Tibial nerve (tissue), 4 donors: Measurements from ENCODE around the gene RTL1. TPM values are rescaled to one million over a fixed set of nuclear protein-coding genes. Genes with fewer than 3 reads are reported as not detected.

Source experiments
- DNase-seq, 2 donors: peaks; one replicate each; pipeline ENCODE4 v3.0.0-alpha.2; 2019; ENCODE audit warnings: low spot score in 2 of 2
- H3K27ac ChIP-seq, 4 donors: fragments of 200-600 bp; sonication (generic) in 3 of 4; one replicate each; pipeline ENCODE4 v1.5.1; 2017 to 2019; ENCODE audit warnings: mild to moderate bottlenecking in 1 of 4
- H3K27me3 ChIP-seq, 2 donors: fragments of 200-600 bp; sonication (generic) in 1 of 2; one replicate each; pipeline versions ENCODE4 v1.5.1 to v1.6.0; 2017 to 2019
- H3K36me3 ChIP-seq, 3 donors: fragments of 200-600 bp; sonication (generic); one replicate each; pipeline ENCODE4 v1.5.1; 2018 to 2019
- H3K4me1 ChIP-seq, 4 donors: fragments of 200-600 bp; sonication (generic) in 3 of 4; one replicate each; pipeline ENCODE4 v1.5.1; 2017 to 2019
- H3K4me3 ChIP-seq, 4 donors: fragments of 200-600 bp; sonication (generic) in 3 of 4; one replicate each; pipeline ENCODE4 v1.5.1; 2017 to 2019; ENCODE audit warnings: mild to moderate bottlenecking in 1 of 4, moderate library complexity in 1 of 4
- H3K9me3 ChIP-seq, 4 donors: fragments of 200-600 bp; sonication (generic) in 3 of 4; one replicate each; pipeline ENCODE4 v1.5.1; 2017 to 2019
- CTCF ChIP-seq, 5 experiments: fragments of 200-600 bp in 3 of 5; fragments of 450-650 bp in 2 of 5; sonication (generic) in 3 of 5; IDR thresholded peaks; one replicate each; pipeline ENCODE4 v1.5.1; 2016 to 2019; ENCODE audit warnings: antibody characterized with exemption in 5 of 5, mild to moderate bottlenecking in 3 of 5, moderate library complexity in 2 of 5
- EP300 ChIP-seq, 2 donors: sonication (generic); formaldehyde crosslinking; IDR thresholded peaks; one replicate each; pipeline ENCODE4 v1.6.1; 2017; ENCODE audit warnings: antibody characterized with exemption in 2 of 2, mild to moderate bottlenecking in 1 of 2
- POLR2A ChIP-seq, 2 donors: fragments of 450-650 bp; IDR thresholded peaks; one replicate each; pipeline ENCODE4 v1.6.1; 2017; ENCODE audit warnings: antibody characterized with exemption in 2 of 2, mild to moderate bottlenecking in 2 of 2, moderate library complexity in 2 of 2
- WGBS, 2 donors: methylation state at CpG; one replicate each; pipeline ENCODE4 v1.1.5; 2018; 5-methylcytosine and 5-hydroxymethylcytosine counted together
- total RNA-seq, 4 donors: library from RNA; depleted of rRNA; stranded (reverse); fragments of >200 nt; gene quantifications; one replicate each; pipeline ENCODE4 v1.1.0, GENCODE V29; 2016

The RTL1 gene
- total RNA-seq, 4 donors from 2014 or later = not detected

- Histone ChIP-seq H3K4me3 (no peak overlapping the region), H3K27me3 (no peaks in the 10 kb centered on the region), H3K4me1 (peaks cover 0 to 15% (median 0%) of the 10 kb centered on the region in 4 donors), H3K27ac (no peak overlapping the region), H3K36me3 (no peaks in the 10 kb centered on the region), H3K9me3 (no peaks in the 10 kb centered on the region)
- 33 to 43% methylated on average over 9 of the region's 9 CpGs for whole genome bisulfite sequencing, 2 donors
- TF ChIP-seq POLR2A (IDR thresholded peaks at IDR 0.05) (no peak), EP300 (IDR thresholded peaks at IDR 0.05) (no peak), CTCF (IDR thresholded peaks at IDR 0.05) (no peak)
- no peak for DNase-seq
Observed at GRCh38 chr14:100864960-100865681, 38.4 kb downstream of the RTL1 start.

GRCh38 chr14:100864206-100864605, 39.3 kb downstream of the RTL1 start:
- H3K4me3 ChIP-seq = no peak overlapping the region
- no peak overlapping the region for H3K27ac ChIP-seq
- WGBS, 2 donors = 85 to 87% methylated on average over 10 of the region's 10 CpGs
- TF ChIP-seq POLR2A (IDR thresholded peaks at IDR 0.05) (no peak), EP300 (IDR thresholded peaks at IDR 0.05) (no peak), CTCF (IDR thresholded peaks at IDR 0.05) (no peak)
- peaks cover 0 to 15% (median 0%) of the 10 kb centered on the region in 4 donors for H3K4me1 ChIP-seq
- no peaks in the 10 kb centered on the region for H3K9me3 ChIP-seq
- no peak for DNase-seq
- H3K36me3 ChIP-seq = no peaks in the 10 kb centered on the region
- no peaks in the 10 kb centered on the region for H3K27me3 ChIP-seq

GRCh38 chr14:100862793-100863192, 40.7 kb downstream of the RTL1 start:
- no peak for DNase-seq

GRCh38 chr14:100862277-100862676, 41.2 kb downstream of the RTL1 start:
- H3K27ac ChIP-seq = no peak overlapping the region
- DNase-seq = no peak
- H3K9me3 ChIP-seq = no peaks in the 10 kb centered on the region
- 76 to 96% methylated on average over 3 of the region's 3 CpGs for WGBS, 2 donors
- H3K27me3 ChIP-seq = no peaks in the 10 kb centered on the region
- TF ChIP-seq EP300 (IDR thresholded peaks at IDR 0.05) (no peak), POLR2A (IDR thresholded peaks at IDR 0.05) (no peak), CTCF (IDR thresholded peaks at IDR 0.05) (no peak)
- no peak overlapping the region for H3K4me3 ChIP-seq
- no peaks in the 10 kb centered on the region for H3K36me3 ChIP-seq
- peaks cover 0 to 15% (median 0%) of the 10 kb centered on the region in 4 donors for H3K4me1 ChIP-seq

More at GRCh38 chr14:100862793-100863192, 40.7 kb downstream of the RTL1 start:
- Histone ChIP-seq H3K27me3 (no peaks in the 10 kb centered on the region), H3K36me3 (no peaks in the 10 kb centered on the region), H3K4me1 (peaks cover 0 to 15% (median 0%) of the 10 kb centered on the region in 4 donors), H3K9me3 (no peaks in the 10 kb centered on the region), H3K4me3 (no peak overlapping the region), H3K27ac (no peak overlapping the region)
- TF ChIP-seq POLR2A (IDR thresholded peaks at IDR 0.05) (no peak), EP300 (IDR thresholded peaks at IDR 0.05) (no peak), CTCF (IDR thresholded peaks at IDR 0.05) (no peak)
- WGBS, 2 donors = 94 to 100% methylated on average over 2 of the region's 2 CpGs

GRCh38 chr14:100861937-100862247, 41.6 kb downstream of the RTL1 start:
- Histone ChIP-seq H3K27me3 (no peaks in the 10 kb centered on the region), H3K36me3 (no peaks in the 10 kb centered on the region), H3K4me1 (peaks cover 0 to 15% (median 0%) of the 10 kb centered on the region in 4 donors), H3K4me3 (no peak overlapping the region), H3K9me3 (no peaks in the 10 kb centered on the region), H3K27ac (no peak overlapping the region)
- 89 to 94% methylated on average over 2 of the region's 2 CpGs for WGBS, 2 donors
- no peak for DNase-seq
- TF ChIP-seq POLR2A (IDR thresholded peaks at IDR 0.05) = no peak
- no peak for TF ChIP-seq EP300 (IDR thresholded peaks at IDR 0.05)
- no peak for TF ChIP-seq CTCF (IDR thresholded peaks at IDR 0.05)
